NCI-H1048 (cell line): ENCODE measurements around the gene ARID3B.
"Not testable (repeated sequence)": the region's sequence is repeated elsewhere in the genome, so short reads cannot be mapped to it uniquely, and the experiment has no call there.

Experiments used
- DNase-seq: peaks from one replicate; lab custom pipeline; 2025; lab: John Stamatoyannopoulos, UW

ARID3B gene

DNA sequence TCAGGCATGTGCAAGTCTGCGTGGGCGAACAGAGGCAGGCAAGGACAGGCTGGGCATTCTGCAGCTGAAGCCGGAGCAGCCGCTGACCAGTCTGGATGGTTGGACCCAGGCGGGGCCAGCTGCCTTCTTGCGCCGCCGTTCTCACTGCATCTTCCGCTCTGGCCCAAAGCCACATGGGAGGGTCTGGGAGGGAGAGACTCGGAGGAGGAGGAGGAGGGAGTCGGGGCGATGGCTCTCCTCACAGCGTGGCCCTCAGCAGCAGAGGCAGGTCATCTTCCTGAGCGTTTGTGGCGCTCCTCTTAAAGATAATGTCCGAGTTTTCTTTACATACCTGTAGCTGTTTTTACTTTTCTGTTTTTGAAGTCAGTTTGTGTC is 80.5 kb downstream of the ARID3B start:
- DNase-seq, result no peak

DNA sequence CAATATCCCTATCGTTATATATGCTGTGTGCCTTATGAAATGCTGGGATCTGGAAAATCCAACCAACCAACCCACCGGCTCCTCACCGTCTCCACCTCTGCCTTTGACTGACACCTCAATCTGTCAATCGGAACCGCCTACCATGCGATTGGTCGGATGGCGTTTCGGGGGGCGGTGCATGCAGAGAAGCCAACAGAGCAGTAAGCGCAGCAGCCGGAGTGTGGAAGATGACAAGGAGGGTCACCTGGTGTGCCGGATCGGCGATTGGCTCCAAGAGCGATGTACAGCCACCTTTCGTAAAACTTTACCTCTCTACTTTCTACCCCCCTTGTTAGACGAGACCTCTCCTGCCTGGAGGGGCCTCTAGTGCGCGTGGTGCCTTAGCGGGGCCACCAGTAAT is 80.9 kb downstream of the ARID3B start:
- no peak for DNase-seq

DNA sequence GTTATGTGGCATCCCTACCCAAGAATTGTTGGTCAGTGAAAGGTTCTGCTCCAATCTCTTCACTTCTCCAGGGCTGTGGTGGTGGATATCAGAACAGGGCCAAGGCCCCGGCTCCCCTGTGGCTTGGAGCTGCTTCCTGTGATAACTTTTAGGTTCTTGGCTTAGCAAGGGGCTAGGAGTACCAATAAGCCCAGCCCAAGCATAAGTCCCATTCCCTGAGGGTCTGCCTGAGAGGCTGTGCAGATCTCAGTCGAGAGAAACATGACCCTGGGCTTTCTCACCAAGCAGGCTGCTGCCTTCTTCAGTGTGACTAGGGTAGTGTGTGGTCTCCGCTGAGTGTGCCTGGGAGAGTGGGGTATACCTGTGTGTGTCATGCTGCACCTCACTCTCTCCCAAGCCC is 81.7 kb downstream of the ARID3B start:
- DNase-seq, result no peak

DNA sequence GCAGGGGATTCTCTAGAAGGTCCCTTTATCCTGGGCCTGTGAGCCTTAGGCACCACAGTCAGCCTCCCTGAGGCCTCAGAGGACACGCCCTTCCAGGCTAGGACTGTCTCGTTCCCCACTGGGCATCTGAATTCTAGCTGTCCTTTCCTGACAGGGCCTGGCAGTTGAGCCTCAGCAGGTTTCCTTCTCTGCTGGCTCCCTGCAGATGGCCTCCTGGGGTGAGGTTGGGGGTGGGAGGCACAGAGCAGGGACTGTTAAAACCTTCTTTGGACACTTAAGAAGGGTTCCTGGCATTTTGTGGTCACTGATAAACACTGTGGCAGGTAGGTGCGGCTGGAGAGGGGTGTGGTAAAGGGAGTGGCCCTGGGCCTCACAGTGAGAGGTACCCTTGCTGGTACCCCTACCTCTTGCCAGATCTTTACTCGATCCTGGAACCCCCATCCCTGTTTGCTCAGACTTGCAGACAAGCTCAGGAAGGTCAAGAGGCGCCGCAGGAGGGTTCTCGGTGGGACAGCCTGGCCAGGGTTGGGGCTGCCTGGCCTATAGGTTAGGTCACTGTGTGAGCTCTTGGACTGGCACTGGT is 83.1 kb downstream of the ARID3B start:
- DNase-seq, result no peak

DNA sequence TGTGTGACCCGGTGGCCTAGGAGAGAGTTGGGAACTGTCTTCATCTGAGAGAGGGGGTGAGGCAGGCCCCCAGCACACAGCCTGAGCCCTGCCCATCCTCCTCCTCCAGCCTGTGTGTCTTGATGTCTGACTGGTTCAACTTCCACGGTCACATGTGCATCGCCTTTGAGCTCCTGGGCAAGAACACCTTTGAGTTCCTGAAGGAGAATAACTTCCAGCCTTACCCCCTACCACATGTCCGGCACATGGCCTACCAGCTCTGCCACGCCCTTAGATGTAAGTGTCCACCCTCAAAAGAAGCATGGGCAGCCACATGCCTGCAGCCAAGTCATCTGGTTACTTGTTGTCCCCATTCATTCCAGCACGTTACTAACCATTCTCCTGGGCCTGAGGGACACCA is 84.7 kb downstream of the ARID3B start:
- no peak for DNase-seq

DNA sequence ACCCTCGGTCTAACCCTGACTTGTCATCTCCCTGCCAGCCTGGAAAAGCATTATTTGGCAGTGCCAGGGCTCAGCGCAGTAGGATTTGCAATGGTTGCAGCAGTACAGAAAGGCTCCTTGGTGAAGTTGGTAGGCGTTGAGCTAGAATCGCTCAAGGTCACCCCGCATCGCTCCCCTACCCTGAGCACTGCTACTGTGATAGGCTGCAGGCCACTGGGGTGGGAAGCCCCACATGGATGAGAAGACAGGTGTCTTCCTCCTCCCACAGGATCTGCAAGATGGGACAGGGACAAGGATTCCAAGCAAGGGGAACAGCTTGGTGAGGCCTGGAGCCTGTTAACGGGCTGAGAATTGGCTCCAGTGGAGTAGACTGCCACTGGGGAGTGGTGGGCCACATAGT is 85.3 kb downstream of the ARID3B start:
- no peak for DNase-seq

DNA sequence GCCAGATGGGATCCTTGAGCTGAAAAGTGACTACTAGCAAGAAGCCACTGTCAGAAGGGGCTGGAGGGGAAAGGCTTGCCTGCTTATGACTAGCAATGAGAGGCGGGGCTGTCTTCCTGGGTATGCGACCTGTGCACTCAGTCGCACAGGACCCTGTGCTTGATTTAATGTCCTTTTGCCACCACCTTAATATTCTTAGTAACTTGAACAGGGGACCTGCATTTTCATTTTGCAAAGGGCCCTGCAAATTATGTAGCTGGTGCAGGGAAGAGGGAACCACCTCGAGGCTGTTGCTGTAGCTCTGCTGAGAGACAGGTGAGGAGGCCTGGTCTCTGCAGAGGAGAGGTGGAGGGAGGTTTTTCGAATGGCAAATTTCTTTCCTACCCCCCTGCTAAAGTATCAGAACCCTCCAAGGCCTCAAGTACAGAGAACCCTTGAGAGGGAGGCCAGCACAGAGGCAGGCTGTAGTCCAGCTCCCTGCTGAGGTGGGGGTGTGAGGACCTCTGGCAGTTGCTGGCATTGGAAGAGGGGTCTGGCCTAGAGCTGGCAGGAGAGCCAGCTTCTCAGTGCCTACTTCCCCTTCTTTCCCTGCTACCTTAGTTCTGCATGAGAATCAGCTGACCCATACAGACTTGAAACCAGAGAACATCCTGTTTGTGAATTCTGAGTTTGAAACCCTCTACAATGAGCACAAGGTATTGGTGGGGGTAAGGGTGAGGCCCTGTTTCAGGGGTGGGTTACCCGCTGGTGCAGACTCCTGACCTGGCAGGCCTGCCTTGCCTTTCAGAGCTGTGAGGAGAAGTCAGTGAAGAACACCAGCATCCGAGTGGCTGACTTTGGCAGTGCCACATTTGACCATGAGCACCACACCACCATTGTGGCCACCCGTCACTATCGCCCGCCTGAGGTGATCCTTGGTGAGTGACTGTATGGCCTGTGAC is 86.0 kb downstream of the ARID3B start:
- DNase-seq, result no peak

DNA sequence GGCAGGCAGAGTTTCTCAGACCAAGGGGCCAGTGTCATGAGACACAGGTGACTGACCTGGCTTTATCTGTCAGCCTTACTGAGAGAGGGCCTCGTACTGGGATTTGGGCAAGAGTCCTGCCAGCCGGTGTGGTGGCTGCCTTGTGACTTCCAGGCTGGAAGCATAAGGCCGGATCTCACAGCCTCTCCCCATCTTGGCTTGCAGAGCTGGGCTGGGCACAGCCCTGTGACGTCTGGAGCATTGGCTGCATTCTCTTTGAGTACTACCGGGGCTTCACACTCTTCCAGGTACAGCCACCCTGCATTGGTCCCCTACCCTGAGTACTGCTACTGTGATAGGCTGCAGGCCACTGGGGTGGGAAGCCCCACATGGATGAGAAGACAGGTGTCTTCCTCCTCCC is 86.7 kb downstream of the ARID3B start:
- DNase-seq, result no peak

DNA sequence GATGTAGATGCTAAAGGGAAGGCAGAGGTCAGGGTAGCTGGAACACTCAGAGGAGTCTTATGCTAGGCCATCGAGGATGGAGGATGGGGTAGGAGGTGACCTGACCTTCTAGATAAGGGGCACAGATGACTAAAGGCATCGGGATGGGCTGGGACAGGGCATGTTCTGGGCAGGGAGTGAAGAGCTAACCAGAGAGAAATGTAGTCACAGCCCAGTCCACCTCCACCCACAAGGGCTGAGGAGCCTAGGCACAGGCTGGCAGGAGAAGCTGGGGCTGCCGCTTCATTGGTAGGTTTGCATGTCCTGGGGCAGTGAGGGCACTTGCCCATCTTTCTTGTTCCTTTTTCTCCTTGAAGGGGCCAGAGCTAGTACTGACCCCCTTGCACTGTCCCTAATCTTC is 87.2 kb downstream of the ARID3B start:
- no peak for DNase-seq

DNA sequence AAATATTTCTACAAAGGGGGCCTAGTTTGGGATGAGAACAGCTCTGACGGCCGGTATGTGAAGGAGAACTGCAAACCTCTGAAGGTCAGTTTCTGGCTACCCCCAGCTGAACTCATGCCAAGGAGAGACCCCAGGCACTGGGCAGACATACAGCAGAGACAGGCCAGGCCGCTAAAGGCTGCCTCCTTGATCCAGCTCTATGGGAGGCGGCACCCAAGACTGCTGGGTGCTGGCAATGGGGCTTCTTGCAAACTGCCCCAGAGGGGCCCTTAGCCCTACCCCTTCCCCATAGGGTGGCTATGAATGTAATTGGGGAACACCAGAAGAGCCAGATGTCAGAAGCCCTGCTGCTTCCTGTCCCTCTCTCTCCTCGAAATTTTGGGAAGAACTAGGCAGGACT is 87.9 kb downstream of the ARID3B start:
- DNase-seq, result no peak

DNA sequence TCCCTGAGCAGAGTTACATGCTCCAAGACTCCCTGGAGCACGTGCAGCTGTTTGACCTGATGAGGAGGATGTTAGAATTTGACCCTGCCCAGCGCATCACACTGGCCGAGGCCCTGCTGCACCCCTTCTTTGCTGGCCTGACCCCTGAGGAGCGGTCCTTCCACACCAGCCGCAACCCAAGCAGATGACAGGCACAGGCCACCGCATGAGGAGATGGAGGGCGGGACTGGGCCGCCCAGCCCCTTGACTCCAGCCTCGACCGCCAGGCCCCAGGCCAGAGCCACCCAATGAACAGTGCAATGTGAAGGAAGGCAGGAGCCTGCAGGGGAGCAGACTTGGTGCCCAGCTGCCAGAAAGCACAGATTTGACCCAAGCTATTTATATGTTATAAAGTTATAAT is 88.7 kb downstream of the ARID3B start:
- not testable (repeated sequence) for DNase-seq

DNA sequence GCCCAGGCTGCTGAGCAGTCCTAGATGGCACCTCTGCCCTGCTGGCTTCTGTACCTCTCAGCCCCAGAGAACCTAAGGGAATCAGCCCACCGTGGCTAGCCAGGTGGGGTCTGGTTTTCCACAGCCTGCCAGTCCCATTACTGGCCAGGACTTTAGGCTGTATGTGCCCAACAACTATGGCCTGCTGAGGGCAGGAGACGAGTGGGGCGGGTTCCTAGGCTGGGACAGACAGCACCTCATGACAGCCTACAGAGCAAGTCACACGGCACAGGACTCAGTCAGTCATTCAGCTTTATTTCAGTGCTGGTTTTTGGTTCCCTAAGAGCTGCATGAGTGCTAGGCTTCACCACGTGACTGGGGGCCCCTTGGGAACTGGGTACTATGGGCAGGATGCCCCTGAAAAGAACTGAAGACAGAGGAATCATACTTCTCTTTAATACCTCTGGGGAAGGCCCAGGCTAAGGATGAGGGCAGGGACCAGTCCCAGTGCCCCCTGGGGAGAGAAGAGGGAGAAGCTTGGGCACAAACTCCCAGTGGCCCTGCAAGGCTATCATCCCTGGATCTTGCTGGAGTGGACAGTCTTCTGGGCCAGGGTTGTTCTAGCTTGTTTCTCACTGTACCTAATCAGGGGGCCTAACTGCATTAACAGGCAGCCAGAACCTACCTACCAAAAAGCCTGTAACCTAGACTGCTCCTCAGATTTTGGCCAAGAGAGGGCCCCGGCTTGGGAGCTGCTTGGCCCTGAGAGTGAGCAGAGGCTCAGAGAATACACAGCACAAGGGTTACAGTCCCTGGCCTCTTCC is 89.5 kb downstream of the ARID3B start:
- DNase-seq, result no peak

DNA sequence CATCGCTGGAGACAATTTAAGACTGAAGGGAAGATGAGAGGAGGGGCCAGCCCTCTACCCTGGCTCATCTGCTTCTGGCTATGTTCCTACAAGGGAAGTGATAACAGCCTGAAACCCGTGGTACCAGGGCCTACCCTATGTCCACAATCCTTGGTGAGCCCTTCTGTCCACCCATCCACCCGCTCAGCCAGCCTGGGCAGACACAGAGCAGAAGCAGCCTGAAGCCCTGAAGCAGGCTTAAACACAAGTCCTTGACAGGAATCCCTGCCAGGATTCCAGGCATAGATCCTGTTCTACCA is 90.0 kb downstream of the ARID3B start:
- DNase-seq, result no peak

DNA sequence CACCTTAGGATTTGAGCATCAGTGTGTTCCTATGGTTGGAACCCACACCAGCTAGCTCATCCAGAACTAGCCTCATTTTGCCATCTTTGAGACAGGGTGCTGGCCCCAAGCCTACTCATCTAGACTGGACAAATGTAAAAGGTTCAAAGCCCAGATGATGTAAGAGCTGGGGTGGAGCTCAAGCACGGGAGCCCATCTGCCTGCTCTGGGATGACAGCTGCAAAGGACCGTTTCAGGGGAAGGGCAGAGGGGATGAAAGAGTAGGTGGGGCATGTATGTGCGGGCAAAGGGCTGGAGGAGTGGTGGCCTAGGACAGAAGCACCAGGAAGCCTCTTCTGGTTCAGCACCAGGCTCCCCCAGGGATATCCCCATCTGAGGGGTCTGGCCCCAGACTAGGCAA is 90.4 kb downstream of the ARID3B start:
- DNase-seq, result no peak

DNA sequence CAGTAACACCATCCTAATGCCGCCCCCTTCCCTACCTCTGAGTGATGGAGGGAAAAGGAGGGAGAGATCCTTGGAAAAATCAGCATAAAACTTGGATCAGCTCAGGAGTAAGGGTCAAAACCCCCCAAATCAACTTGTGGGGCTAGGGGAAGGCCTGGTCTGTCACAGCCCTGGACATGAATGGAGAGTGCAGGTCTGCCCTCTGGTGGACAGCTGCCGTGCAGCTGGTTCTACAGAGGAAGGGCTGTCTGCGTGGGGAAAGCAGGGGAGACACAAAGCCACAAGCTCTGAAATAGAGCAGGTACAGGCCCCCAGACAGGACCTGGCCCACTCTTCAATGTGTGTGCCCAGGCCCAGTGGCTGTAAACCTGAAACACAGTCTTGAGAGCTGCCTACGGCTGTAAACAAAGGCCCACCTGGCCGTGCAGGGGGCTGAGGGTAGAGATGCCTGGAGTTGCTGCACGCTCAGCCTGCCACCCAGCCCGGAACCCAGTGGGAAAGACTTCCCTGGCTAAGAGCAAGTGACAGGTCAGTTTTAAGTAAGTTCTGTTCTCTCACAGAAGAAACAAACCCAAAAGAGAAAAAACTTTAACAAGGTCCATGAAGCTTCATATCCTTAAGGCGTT is 91.0 kb downstream of the ARID3B start:
- no peak for DNase-seq

DNA sequence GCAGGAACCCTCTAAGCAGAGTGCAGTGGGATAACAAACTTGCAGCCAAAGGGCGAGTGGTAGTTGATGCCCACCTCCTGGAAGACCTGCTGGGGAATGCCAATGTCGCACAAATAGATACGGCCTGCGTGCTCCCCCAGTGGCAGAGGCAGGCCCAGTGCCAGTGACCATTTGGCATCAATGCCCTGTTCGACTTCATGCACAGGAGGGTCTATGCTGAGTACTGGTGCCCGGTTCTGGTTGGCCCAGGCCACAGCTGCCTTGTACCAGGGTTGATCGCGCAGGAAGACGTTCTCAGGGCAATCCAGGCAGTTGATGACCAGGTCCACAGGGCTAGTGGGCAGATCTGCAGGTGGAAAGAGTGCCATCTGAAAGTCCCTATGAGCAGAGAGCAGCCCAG is 91.6 kb downstream of the ARID3B start:
- DNase-seq, result no peak

DNA sequence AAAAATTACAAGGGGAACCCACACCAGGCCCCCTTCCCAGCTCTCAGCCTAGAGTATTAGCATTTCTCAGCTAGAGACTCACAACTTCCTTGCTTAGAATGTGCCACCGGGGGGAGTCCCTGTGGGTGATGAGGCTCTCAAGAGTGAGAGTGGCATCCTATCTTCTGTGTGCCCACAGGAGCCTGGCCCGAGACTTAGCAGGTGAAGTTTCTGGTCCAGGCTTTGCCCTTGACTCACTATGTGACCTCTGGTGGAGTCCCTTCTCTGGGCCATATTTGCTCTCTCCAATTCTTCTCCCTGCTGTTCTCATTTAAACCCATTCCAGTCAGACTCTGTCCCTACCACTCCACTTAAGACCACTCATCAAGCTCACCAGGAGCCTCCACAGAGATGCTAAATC is 92.8 kb downstream of the ARID3B start:
- DNase-seq, result no peak

DNA sequence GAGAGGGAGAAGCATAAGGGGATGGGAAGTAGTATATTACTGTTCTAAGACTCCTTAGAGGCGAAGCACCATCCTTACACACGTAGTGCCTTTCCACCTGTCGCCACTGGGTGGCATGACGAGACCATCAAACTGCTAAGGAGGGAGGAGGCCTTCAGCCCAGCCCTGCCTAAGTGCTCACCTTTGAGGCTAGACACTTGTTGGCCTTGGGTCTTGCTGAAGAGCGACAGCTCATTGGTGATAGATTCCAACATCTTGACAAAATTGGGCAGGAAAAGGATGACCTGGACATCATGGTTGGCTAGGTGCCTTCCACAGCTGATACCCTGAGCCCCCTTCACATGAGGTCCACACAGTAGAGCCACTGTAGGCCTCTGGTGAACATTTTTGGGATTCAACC is 94.2 kb downstream of the ARID3B start:
- DNase-seq, result no peak

DNA sequence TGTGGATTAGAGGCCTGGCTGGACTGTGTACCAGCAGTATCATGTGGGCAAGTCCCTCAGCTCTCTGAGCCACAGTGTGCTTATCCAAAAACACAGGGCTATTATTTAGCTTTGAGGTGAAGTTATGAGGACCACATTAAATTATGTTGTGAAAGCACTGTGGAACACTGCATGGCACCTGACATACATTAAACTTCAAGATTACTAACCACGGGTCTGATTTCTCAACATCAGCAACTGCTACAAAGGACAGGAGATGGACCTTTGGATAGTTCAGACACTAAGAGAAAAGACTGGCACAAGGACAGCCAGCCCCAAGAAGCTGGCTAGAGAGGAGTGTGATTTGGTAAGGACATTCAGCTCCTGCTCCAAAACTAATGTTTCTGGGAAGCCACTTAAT is 96.0 kb downstream of the ARID3B start:
- no peak for DNase-seq

DNA sequence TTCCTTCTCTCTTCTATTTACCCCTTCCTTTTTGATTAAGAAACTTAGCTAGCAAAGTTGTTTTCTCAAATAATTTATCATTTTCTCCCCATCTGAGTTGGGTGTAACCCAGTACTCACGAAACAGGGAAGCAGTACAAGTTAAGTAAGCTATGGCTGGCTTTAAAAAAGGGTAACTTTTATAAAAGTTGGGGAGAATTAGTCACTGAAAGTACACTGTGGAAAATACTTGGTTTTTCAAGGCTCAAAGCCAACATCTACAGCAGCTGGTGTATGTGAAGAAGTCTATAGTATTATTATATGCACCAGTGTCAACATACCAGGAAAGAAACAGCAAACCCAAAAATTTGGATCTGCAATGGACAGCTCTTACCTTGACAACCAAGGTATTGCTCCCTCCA is 100.1 kb downstream of the ARID3B start:
- DNase-seq, result no peak

DNA sequence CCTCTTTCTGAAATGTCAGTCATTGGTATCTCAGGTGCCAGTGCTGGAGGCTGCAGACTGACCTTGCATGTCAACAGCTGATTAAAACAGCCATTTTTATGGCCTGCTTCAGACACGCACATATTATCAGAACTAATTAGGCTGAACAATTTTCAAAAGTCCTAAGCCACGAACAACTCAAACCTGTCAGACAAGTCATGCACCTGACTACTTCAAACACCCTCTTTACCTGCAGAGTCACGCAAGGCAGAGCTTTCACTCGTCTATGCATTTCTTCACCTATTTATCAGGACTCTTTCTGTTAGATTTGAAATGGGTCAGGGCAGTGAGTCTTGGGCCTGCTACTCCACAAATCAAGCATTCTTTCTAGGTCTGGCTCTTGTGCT is 101.3 kb downstream of the ARID3B start:
- peak; percentile 69 for DNase-seq

DNA sequence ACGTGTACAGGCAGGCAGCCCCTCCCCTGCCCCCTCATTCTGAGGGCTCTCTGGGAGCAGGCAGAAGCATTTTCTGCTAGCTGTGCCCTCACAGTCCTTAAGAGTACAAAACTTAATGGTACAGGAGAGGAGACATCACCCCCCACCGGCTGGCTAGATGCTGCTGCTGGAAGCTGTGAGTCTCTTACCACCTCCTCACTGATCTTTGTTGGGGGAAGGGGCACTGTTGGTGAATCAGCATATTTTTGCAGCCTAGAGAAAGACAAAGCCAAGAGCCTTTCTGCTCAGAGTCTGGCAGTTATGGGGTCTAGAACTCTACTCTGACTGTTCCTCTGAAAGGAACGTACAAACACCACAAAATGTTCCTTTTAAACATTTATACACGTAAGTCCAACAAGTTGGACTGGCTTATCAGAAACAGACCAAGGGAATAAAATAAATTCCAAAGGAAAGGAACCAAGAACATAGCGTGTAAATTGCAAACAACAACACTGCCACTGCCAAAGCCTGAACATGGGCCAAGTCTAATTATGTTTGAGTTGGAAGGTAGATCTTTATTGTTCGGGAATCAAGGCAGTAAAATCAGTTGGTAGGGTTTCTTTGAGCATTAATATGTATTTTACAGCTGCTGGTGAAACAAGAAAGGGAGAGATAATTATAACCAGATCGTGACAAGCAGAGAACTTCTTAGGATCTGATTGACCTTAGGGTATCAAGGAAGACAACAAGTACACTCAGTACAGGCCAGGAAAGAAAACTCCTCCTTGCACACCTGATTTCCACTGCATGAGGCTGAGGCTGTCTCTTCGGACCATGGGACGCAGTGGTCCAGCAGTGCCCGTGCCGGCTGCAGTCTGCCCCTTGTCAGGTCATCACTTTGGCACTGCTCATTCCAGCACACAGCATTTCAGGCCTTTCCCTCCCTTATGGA is 102.0 kb downstream of the ARID3B start:
- DNase-seq, result peak; percentile 29
